Measurements from ENCODE around the gene LANCL3. TPM values are rescaled to one million over a fixed set of nuclear protein-coding genes. Genes with fewer than 3 reads are reported as not detected.
A peak's percentile ranks its signal among the peaks of the same experiment; 100 is the strongest.
"Not testable (repeated sequence)": the region's sequence is repeated elsewhere in the genome, so short reads cannot be mapped to it uniquely, and the experiment has no call there.

Gene LANCL3
- under 1 TPM; 0.05 to 0.08 (median 0.05) TPM for total RNA-seq

DNA sequence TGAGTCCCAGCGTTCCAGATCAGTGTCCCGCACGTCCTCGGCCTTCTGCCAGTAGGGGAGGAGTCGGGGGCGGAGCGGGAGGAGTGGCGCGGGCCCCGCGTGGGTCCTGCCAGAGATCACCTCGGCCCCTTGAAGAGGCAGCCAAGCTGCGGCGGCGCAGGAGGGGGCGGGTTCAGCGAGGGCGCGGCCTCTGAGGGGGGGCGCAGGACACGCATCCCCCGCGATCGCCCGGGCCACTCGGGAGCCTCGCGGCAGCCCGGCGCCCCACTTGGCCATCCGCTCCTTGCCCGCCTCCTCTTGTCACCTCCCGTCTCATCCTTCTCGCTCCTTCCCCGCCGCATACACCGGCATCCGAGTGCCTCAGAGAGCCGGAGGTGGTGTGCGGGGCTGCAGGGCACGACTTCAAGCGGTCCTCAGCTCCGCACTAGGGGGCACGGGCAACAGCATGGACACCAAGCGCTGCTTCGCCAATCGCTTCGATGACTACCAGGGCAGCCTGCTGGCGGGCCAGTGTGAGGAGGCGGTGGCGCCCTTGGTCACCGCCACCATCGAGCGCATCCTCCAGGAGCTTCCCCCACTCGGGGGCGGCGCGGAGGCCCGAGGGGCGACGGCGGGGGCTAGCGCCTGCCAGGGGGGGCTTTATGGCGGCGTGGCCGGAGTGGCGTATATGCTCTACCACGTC lies at the start of gene LANCL3:
LANCL3 (plus strand) TSS at position 236 of the 682 bp plus-strand sequence; CDS start at position 446, 210 bp downstream.
- peak within 1 kb of the TSS; percentile 64 for H3K4me3 Mint-ChIP-seq
- peaks cover 12% of the 10 kb centered on the region for H3K27me3 Mint-ChIP-seq (ENCODE audit: low read depth)
- ATAC-seq, result peak; percentile 30 to 52
- DNase-seq; H3K36me3 Mint-ChIP-seq (ENCODE audit: insufficient read depth); H3K9me3 Mint-ChIP-seq; H3K4me1 Mint-ChIP-seq (ENCODE audit: low read depth): not testable (repeated sequence)

DNA sequence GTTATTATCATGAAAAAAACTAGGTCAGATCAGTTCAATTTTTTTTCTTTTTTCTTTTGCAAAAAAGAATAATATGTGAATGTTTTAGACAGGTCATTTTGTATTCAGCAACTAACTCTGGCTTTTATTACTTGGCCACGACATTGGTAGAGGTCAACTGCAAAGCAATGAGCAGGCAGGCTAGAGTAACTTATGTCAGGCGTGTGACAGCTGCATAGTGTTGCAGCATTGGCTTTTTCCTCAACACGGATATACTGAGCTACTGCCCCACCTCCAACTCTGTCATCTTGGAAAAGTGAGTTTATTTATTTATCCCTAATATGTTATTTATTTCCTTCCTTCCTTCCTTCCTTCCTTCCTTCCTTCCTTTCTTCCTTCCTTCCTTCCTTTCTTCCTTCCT lies 47.8 kb upstream of the LANCL3 start:
- H3K4me3 Mint-ChIP-seq, ATAC-seq: not testable (repeated sequence)

DNA sequence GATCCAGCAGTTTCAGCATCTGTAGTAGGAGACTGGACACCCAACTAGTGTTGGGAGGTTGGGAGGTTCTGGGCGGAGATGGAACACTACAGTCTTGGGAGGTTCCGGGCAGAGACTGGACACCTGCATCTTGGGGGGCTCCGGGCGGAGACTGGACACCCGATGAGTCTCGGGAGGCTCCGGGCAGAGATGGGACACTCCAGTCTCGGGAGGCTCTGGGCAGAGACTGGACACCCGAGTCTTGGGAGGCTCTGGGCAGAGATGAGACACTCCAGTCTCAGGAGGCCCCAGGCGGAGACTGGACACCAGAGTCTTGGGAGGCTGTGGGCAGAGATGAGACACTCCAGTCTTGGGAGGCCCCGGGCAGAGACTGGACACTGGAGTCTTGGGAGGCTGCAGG lies 29.5 kb upstream of the LANCL3 start:
- H3K9me3 Mint-ChIP-seq, result no peaks in the 10 kb centered on the region
- no peak overlapping the region for H3K4me3 Mint-ChIP-seq
- H3K36me3 Mint-ChIP-seq (ENCODE audit: insufficient read depth), result no peaks in the 10 kb centered on the region
- ATAC-seq, result no peak
- peaks cover 2% of the 10 kb centered on the region for H3K27me3 Mint-ChIP-seq (ENCODE audit: low read depth)
- DNase-seq, result no peak
- no peaks in the 10 kb centered on the region for H3K4me1 Mint-ChIP-seq (ENCODE audit: low read depth)

More for the DNA sequence above, 47.8 kb upstream of the LANCL3 start:
- not testable (repeated sequence) for H3K36me3 Mint-ChIP-seq (ENCODE audit: insufficient read depth); H3K4me1 Mint-ChIP-seq (ENCODE audit: low read depth); H3K9me3 Mint-ChIP-seq; DNase-seq; H3K27me3 Mint-ChIP-seq (ENCODE audit: low read depth)

DNA sequence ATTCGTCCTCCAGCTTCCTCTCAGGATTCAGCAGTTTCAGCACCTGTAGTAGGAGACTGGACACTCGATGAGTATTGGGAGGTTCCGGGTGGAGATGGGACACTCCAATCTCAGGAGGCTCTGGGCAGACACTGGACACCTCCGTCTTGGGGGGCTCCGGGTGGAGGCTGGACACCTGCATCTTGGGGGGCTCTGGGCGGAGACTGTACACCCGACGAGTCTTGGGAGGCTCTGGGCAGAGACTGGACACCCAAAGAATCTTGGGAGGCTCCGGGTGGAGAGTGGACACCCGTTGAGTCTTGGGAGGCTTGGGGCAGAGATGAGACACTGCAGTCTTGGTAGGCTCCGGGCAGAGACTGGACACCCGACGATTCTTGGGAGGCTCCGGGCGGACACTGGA lies 28.7 kb upstream of the LANCL3 start:
- peaks cover 2% of the 10 kb centered on the region for H3K27me3 Mint-ChIP-seq (ENCODE audit: low read depth)
- no peaks in the 10 kb centered on the region for H3K36me3 Mint-ChIP-seq (ENCODE audit: insufficient read depth)
- no peak for DNase-seq
- no peaks in the 10 kb centered on the region for H3K9me3 Mint-ChIP-seq
- no peak overlapping the region for H3K4me3 Mint-ChIP-seq
- ATAC-seq, result no peak
- H3K4me1 Mint-ChIP-seq (ENCODE audit: low read depth), result no peaks in the 10 kb centered on the region

DNA sequence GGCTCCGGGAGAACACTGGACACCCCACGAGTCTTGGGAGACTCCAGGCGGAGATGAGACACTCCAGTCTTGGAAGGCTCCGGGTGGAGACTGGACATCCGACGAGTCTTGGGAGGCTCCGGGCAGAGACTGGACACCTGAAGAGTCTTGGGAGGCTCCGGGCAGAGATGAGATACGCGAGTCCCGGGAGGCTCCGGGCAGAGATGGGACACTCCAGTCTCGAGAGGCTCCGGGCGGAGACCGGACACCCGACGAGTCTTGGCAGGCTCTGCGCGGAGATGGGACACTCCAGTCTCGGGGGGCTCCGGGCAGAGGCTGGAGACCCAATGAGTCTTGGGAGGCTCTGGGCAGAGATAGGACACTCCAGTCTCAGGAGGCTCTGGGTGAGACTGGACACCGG lies 28.1 kb upstream of the LANCL3 start:
- Mint-ChIP-seq H3K36me3 (ENCODE audit: insufficient read depth) (no peaks in the 10 kb centered on the region), H3K27me3 (ENCODE audit: low read depth) (no peaks in the 10 kb centered on the region), H3K9me3 (no peaks in the 10 kb centered on the region), H3K4me1 (ENCODE audit: low read depth) (no peaks in the 10 kb centered on the region), H3K4me3 (no peak overlapping the region)
- DNase-seq (no peak), ATAC-seq (no peak)

DNA sequence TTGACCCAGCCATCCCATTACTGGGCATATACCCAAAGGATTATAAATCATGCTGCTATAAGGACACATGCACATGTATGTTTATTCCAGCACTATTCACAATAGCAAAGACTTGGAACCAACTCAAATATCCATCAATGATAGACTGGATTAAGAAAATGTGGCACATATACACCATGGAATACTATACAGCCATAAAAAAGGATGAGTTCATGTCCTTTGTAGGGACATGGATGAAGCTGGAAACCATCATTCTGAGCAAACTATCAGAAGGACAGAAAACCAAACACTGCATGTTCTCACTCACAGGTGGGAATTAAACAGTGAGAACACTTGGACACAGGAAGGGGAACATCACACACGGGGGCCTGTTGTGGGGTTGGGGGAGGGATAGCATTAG lies 26.9 kb upstream of the LANCL3 start:
- DNase-seq; H3K9me3 Mint-ChIP-seq; ATAC-seq; H3K4me3 Mint-ChIP-seq; H3K4me1 Mint-ChIP-seq (ENCODE audit: low read depth); H3K27me3 Mint-ChIP-seq (ENCODE audit: low read depth); H3K36me3 Mint-ChIP-seq (ENCODE audit: insufficient read depth): not testable (repeated sequence)

DNA sequence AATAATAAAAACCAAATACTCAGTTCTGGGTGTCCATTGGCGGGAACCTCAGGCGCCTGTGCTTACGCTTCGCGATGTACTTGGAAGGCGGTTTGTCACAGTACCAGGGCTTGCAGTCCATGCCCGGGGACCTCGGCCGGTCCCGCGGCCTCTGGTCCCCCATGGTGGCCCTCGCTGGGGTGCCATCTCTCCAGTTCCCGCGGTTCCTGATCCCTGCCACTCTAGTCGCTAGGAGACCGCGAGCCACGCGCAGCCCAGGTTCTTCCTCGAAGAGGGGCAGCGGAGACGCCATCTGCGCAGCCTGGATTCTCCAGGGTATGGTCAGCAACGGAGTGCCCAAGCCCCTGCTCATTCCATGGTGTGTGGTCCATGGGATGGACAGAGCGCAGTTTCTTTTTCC lies 26.4 kb upstream of the LANCL3 start:
- no peaks in the 10 kb centered on the region for H3K36me3 Mint-ChIP-seq (ENCODE audit: insufficient read depth)
- no peaks in the 10 kb centered on the region for H3K27me3 Mint-ChIP-seq (ENCODE audit: low read depth)
- no peak for ATAC-seq
- no peak overlapping the region for H3K4me3 Mint-ChIP-seq
- no peaks in the 10 kb centered on the region for H3K9me3 Mint-ChIP-seq
- no peak for DNase-seq
- no peaks in the 10 kb centered on the region for H3K4me1 Mint-ChIP-seq (ENCODE audit: low read depth)

DNA sequence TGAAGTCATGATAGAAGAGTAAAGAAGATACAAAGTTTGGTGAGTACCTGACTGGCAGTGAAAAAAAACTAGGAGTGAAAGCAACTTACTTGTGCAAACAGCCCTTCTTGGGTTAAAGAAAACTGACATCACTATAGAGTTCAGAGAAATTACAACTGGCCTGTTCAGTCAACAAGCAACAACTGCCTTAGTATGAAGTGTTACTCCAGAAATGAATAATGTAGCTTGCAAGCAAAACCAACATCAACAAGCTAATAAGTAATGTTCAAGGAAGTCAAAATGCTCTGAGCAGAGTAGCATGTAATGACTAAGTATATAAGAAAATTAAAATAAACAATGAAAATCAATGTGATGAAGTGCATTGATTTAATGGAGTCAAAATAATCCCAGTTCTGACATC lies 21.8 kb upstream of the LANCL3 start:
- not testable (repeated sequence) for H3K4me3 Mint-ChIP-seq; H3K36me3 Mint-ChIP-seq (ENCODE audit: insufficient read depth); ATAC-seq; H3K27me3 Mint-ChIP-seq (ENCODE audit: low read depth); DNase-seq; H3K9me3 Mint-ChIP-seq; H3K4me1 Mint-ChIP-seq (ENCODE audit: low read depth)

DNA sequence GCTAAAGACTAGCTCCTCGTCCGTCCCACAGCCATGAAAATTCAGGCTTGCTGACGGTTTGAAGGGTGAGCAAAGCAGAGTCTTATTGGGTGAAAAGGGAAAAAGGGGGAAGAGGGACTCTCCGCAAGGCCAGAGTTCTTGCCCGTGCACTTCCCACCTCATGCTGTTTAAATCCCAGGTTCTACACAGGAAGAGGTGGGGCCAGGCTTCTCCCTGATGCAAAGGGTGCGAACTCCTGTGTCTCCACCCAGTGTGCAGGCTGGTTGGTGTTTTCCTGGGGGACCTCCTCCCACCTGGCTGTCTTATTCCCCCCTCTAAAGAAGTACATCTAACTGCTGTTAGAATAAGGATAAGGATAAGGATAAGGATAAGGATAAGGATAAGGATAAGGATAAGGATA lies 18.0 kb upstream of the LANCL3 start:
- Mint-ChIP-seq H3K4me1 (ENCODE audit: low read depth) (no peaks in the 10 kb centered on the region), H3K9me3 (no peaks in the 10 kb centered on the region), H3K36me3 (ENCODE audit: insufficient read depth) (no peaks in the 10 kb centered on the region), H3K27me3 (ENCODE audit: low read depth) (no peaks in the 10 kb centered on the region), H3K4me3 (no peak overlapping the region)
- ATAC-seq, result no peak
- DNase-seq, result no peak

DNA sequence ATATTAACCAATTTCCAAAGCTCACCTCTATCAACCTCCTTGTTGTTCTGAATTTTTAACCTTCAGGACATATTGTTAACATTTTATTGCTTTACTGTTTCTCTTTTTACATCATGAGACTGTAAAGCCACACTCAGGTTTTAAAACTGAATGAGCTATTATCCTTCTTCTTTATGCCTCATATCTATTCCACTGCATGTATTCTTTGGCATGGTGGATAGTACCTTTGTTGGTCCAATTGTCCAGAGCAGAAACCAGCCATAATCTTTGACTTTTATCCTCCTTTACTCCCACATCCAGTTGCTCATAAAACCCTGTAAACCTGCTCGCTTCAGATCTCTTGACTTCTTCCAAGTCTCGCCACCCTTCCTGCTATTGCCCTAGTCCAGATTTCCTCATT lies 6.2 kb upstream of the LANCL3 start:
- not testable (repeated sequence) for H3K36me3 Mint-ChIP-seq (ENCODE audit: insufficient read depth); H3K9me3 Mint-ChIP-seq; H3K27me3 Mint-ChIP-seq (ENCODE audit: low read depth); H3K4me3 Mint-ChIP-seq; DNase-seq; ATAC-seq; H3K4me1 Mint-ChIP-seq (ENCODE audit: low read depth)

DNA sequence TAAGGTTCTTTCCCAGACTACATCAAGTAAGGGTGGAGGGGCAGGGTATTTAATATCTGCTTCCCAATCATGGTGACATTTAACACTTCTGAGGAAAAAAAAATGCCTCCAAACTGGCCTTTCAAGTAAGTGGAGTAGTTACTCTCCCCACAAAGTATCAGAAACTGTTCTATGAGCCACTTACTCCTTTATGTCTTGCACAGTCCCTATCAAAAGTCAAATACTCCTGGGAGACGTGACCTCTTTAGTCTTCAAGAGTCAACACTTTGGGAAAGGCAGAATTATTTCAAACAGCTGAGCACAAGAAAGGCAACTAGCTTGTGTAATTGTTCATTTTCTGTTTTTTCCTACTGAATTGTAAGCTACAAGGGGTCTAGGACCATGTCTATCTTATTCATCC lies 1.1 kb upstream of the LANCL3 start:
- not testable (repeated sequence) for DNase-seq; H3K4me1 Mint-ChIP-seq (ENCODE audit: low read depth); H3K36me3 Mint-ChIP-seq (ENCODE audit: insufficient read depth); H3K9me3 Mint-ChIP-seq; ATAC-seq; H3K4me3 Mint-ChIP-seq
- peaks cover 16% of the 10 kb centered on the region for H3K27me3 Mint-ChIP-seq (ENCODE audit: low read depth)

DNA sequence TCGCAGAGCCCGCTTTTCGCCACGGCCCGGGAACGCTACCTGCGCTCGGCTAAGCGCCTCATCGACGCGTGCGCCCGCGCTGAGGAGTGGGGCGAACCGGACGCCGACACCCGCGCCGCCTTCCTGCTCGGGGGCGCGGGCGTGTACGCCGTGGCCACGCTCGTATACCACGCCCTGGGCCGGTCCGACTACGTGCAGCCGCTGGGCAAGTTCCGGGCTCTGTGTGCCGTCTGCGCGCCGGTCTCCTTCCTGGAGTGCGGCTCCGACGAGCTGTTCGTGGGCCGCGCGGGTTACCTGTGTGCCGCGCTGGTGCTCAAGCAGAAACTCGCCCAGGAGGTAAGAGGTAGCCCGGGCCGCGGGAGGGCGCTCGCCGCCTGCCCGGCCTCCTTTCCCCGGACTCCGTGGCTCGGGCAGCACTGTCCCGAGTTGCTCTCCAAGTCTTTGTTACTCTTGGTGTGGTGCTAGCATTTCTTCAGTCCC lies 687 bp downstream of the LANCL3 start:
- not testable (repeated sequence) for H3K9me3 Mint-ChIP-seq; H3K36me3 Mint-ChIP-seq (ENCODE audit: insufficient read depth); H3K4me1 Mint-ChIP-seq (ENCODE audit: low read depth); DNase-seq
- Mint-ChIP-seq H3K27me3 (ENCODE audit: low read depth) (peaks cover 11% of the 10 kb centered on the region), H3K4me3 (peak overlapping the region; percentile 64)
- ATAC-seq, result peak; percentile 46 to 64

DNA sequence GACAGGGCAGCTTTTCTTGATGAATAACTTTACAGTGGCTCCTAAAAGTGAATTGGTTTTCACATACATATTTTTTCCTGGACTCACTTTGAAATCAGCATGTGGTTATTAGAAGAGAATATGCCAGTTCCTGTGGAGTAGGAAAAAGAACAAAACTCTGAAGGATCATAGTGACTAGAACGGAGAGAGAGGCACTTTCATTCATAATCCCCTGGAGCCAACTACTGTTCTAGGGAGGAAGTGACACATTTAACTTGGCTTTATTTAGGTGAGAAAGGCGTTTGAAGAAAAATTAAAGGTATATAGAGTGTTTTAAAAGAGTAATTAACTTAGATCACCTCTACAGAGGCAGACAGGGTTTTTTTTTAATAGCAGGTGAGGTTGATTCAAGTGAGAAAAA lies 1.7 kb downstream of the LANCL3 start:
- ATAC-seq; H3K27me3 Mint-ChIP-seq (ENCODE audit: low read depth); H3K9me3 Mint-ChIP-seq; H3K4me3 Mint-ChIP-seq; H3K4me1 Mint-ChIP-seq (ENCODE audit: low read depth); H3K36me3 Mint-ChIP-seq (ENCODE audit: insufficient read depth); DNase-seq: not testable (repeated sequence)

DNA sequence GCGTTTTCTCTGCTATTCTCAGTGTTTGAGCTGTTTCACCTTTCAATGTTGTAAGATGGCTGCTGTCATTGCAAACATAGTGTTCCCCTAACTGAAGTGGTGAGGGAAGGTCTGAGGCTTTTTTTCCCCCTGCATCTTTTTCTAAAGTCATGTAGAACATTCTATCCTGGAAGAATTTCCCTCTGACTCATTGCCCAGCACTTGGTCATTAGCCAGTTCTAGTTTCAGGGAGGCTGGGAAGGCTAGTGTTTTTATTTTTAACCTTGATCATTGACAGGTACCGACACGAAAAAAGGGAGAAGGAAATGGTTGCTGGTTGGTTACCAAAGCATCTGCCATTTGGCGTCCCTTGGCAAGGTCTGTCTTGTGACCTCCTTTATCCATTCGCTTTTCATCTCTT lies 6.6 kb downstream of the LANCL3 start:
- Mint-ChIP-seq H3K4me3 (no peak overlapping the region), H3K36me3 (ENCODE audit: insufficient read depth) (no peaks in the 10 kb centered on the region), H3K4me1 (ENCODE audit: low read depth) (no peaks in the 10 kb centered on the region), H3K27me3 (ENCODE audit: low read depth) (peaks cover 5% of the 10 kb centered on the region), H3K9me3 (no peaks in the 10 kb centered on the region)
- ATAC-seq (no peak), DNase-seq (no peak)

DNA sequence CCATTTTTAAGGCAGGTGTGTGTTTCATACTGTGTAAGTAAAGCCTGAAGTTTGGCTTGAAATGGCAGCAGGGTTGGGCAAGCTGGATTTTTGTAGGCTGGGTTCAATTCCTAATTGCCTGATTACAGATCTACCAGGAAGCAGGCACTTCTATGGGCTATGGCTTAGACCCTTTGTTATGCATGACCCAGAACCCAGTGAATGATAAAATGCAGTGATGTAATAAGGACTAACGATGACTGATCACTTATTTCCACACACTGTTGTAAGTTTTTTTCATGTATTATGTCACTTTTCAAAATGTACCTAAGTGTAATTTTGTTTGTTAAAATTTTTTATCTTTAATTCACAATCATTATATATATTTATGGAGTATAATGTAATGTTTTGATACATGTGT lies 8.6 kb downstream of the LANCL3 start:
- no peaks in the 10 kb centered on the region for H3K27me3 Mint-ChIP-seq (ENCODE audit: low read depth)
- H3K4me1 Mint-ChIP-seq (ENCODE audit: low read depth), result no peaks in the 10 kb centered on the region
- ATAC-seq (no peak), DNase-seq (no peak)
- no peaks in the 10 kb centered on the region for H3K36me3 Mint-ChIP-seq (ENCODE audit: insufficient read depth)
- H3K9me3 Mint-ChIP-seq, result no peaks in the 10 kb centered on the region
- H3K4me3 Mint-ChIP-seq, result no peak overlapping the region

Data from activated T-cell treated with anti-CD3 and anti-CD28 coated beads, Interleukin-2, amount 50 U/mL, for 4 hours (primary cell).